ENCODE results near the gene CDH4. TPM values are rescaled to one million over a fixed set of nuclear protein-coding genes. Genes with fewer than 3 reads are reported as not detected.
"Not testable (repeated sequence)": the region's sequence is repeated elsewhere in the genome, so short reads cannot be mapped to it uniquely, and the experiment has no call there.

CDH4 gene
- total RNA-seq, 1 donor = 0.18 TPM

DNA sequence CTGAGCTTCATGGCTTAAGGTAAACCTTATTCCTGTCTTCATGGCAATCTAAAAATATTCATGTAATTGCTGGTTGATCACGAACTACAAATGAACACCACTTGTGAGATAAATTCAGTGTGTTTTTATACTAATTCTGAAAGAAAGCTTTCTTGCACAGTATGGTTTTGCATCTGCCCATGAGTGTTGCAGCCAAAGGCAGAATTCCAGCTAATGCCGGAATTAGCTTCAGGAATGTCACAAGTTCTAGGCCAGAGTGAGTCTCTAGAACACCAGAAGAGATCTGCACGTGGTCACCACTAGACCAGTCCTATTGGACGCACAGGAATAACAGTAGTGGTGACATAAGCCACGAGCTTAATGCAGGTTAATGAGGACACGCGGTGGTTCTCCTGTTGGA, 223.7 kb downstream of the CDH4 start:
- H3K4me3 ChIP-seq (ENCODE audit: low read depth, low read length) = no peak overlapping the region
- no peak for DNase-seq (ENCODE audit: low read depth)
- TF ChIP-seq, protein P1, sequence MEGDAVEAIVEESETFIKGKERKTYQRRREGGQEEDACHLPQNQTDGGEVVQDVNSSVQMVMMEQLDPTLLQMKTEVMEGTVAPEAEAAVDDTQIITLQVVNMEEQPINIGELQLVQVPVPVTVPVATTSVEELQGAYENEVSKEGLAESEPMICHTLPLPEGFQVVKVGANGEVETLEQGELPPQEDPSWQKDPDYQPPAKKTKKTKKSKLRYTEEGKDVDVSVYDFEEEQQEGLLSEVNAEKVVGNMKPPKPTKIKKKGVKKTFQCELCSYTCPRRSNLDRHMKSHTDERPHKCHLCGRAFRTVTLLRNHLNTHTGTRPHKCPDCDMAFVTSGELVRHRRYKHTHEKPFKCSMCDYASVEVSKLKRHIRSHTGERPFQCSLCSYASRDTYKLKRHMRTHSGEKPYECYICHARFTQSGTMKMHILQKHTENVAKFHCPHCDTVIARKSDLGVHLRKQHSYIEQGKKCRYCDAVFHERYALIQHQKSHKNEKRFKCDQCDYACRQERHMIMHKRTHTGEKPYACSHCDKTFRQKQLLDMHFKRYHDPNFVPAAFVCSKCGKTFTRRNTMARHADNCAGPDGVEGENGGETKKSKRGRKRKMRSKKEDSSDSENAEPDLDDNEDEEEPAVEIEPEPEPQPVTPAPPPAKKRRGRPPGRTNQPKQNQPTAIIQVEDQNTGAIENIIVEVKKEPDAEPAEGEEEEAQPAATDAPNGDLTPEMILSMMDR (IDR thresholded peaks at IDR 0.05; ENCODE audit: insufficient read depth, low read length) = no peak

DNA sequence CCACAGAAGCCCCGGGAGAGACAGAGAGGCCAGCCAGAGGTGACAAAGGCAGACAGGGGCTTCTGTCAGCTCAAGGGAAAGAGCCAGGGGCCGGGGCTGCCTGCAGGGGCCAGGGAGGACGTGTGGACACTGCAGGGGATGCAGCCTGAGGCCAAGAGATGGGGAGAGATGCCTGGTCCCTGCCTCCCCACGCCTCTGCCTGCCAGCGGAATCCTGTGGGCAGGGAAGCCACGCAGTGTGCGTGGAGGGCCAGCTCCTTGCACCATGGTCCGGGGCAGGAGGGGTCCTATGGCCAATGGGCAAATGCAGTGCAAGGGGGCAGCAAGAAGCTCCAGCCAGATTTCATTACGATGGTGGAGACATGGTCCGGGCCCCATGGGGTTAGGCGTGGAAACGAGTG, 224.9 kb downstream of the CDH4 start:
- TF ChIP-seq, protein P1 (IDR thresholded peaks at IDR 0.05; ENCODE audit: insufficient read depth, low read length) = no peak
- DNase-seq (ENCODE audit: low read depth) = no peak
- H3K4me3 ChIP-seq (ENCODE audit: low read depth, low read length) = no peak overlapping the region

DNA sequence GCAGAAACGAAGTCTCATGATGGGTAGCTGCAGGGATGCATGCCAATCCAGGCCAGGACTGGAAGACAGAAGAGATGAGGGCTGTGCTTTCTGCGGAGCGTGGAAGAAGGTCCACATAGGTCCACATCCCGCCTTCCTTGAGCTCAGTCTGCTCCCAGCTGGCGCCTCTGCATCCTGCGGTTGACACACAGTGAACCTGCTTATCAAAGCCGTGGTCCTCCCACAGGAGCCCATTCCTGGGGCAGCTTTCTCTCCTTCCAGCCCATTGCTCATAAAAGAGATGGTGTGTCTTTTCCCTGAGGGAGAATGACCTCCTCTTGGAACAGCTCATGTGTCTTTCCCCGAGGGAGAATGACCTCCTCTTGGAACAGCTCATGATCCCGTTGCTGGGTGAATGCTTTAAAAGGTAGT, 225.4 kb downstream of the CDH4 start:
- TF ChIP-seq, protein P1 (IDR thresholded peaks at IDR 0.05; ENCODE audit: insufficient read depth, low read length) = no peak
- no peak overlapping the region for H3K4me3 ChIP-seq (ENCODE audit: low read depth, low read length)
- DNase-seq (ENCODE audit: low read depth) = no peak

DNA sequence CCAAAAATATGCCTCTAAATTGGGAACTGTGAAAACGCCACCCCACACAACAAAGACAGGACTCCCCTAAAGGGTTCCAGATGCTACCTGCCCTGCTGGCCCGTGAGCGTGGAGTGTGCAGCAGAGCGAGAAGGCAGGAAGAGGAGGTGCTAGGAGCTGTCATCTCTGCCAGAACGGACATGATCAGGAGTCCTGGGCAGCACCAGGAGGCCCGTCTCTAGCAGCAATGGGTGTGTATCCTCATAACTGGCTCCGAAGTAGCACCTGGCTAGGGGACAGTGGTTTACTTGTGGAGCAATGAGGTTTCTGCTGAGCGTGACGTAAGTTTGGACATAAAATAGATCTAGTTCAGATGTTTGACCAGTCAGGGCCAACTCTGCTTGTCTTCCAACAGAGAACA, 226.0 kb downstream of the CDH4 start:
- DNase-seq (ENCODE audit: low read depth) = no peak
- no peak overlapping the region for H3K4me3 ChIP-seq (ENCODE audit: low read depth, low read length)

DNA sequence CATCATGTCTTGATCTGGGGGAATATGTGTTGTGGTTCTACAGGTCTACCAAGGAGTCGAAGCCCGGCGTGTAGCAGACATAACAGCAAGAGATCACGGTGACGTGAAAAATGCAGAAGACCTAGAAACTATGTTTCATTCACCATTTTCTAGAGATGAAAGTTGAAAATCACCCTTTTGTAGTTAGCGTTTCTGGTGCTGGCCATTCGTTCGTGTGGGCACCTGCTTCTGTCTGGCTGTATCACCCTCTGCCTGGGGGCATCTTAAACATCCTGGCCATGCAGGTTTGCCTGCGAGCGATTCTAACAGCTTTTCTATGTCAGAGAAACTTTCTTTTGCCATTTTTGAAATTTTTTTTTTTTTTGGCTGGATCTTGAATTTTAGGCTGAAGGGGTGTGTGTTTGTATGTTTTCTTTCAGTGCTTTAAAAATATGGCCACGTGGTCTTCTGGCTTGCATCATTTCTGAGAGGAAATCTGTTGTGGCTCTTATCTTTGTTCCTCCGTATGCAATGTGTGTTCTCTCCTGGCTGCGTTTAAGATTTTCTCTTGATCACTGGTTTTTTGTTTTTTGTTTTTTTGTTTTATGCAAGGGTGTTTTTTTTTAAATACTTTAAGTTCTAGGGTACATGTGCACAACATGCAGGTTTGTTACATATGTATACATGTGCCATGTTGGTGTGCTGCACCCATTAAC, 226.7 kb downstream of the CDH4 start:
- no peak overlapping the region for H3K4me3 ChIP-seq (ENCODE audit: low read depth, low read length)
- TF ChIP-seq, protein P1 (IDR thresholded peaks at IDR 0.05; ENCODE audit: insufficient read depth, low read length) = no peak
- DNase-seq (ENCODE audit: low read depth) = no peak

More for the DNA sequence above, 226.0 kb downstream of the CDH4 start:
- TF ChIP-seq, protein P1 (IDR thresholded peaks at IDR 0.05; ENCODE audit: insufficient read depth, low read length) = no peak

DNA sequence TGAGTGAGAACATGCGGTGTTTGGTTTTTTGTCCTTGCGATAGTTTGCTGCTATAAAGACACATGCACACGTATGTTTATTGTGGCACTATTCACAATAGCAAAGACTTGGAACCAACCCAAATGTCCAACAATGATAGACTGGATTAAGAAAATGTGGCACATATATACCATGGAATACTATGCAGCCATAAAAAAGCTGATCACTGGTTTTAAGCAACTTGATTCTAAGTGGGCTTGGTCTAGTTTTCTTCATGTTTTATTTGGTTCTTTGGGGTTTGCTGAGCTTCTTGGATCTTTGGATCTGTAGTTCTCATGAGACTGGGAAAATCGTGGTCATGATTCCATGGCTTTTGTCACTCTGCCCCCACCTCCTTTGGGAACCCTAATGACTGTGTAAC, 227.4 kb downstream of the CDH4 start:
- DNase-seq (ENCODE audit: low read depth); H3K4me3 ChIP-seq (ENCODE audit: low read depth, low read length): not testable (repeated sequence)

DNA sequence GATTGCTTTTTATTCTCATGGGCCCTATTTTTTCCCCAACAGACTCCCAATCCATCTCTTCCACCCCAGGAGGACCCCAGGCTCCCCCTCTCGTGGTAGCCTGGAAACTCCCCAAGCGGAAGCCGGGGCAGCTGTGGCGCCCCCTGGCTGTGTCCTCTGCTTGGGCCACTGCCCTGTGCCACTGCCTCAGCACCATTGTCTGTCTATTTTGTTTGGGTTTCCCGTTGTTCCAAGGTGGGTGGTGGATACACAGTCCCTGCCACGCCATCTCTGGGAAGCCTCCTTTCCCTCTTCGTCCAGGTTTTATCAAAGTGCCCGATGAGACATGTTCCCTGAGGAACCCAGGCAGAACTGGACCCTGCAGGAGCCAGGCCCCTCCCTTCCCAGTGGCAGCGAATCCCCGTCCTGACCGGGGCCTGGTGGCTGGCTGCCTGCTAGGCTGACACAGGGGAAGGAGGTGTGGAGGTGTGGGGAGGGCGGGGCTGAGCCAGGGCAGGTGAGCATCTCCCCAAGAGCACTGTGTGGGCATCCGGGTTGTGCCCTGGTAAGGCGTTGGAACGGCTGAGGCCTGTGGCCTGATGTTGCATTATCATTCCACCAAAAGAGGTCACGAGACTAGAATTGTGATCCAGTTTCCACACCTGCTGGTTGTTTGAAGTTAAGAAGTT, 228.2 kb downstream of the CDH4 start:
- TF ChIP-seq, protein P1 (IDR thresholded peaks at IDR 0.05; ENCODE audit: insufficient read depth, low read length) = no peak
- no peak for DNase-seq (ENCODE audit: low read depth)
- H3K4me3 ChIP-seq (ENCODE audit: low read depth, low read length) = no peak overlapping the region
